Ovary (tissue), 9 donors: ENCODE data around the gene PBLD. TPM values are rescaled to one million over a fixed set of nuclear protein-coding genes. Genes with fewer than 3 reads are reported as not detected.
"Not testable (repeated sequence)": the region's sequence is repeated elsewhere in the genome, so short reads cannot be mapped to it uniquely, and the experiment has no call there.

Experiments
- DNase-seq, 5 donors: peaks; one replicate each; pipeline ENCODE4 v3.0.0-alpha.2; 2019 to 2020
- H3K27ac ChIP-seq, 2 donors: fragments of 200-600 bp; one replicate each; pipeline versions ENCODE4 v1.5.1 to v1.8.0; 2019 to 2022
- H3K27me3 ChIP-seq: fragments of 200-600 bp; one replicate; pipeline ENCODE4 v1.8.0; 2022
- H3K36me3 ChIP-seq: fragments of 200-600 bp; sonication (generic); one replicate; pipeline ENCODE4 v1.5.1; 2019
- H3K4me1 ChIP-seq: one replicate; pipeline ENCODE4 v1.8.1; 2013; ENCODE audit warnings: mild to moderate bottlenecking, moderate library complexity; ENCODE audit not compliant: insufficient read depth
- H3K4me3 ChIP-seq: fragments of 200-600 bp; sonication (generic); one replicate; pipeline ENCODE4 v1.5.1; 2017
- H3K9me3 ChIP-seq, 2 donors: fragments of 200-600 bp in 1 of 2; sonication (generic) in 1 of 2; one replicate each; pipeline versions ENCODE4 v1.5.1 to v1.8.1; 2013 to 2019; ENCODE audit warnings: mild to moderate bottlenecking in 1 of 2, moderate library complexity in 1 of 2
- CTCF ChIP-seq, 3 donors: fragments of 450-650 bp in 2 of 3; fragments of 200-600 bp in 1 of 3; IDR thresholded peaks; one replicate each; pipeline versions ENCODE4 v1.5.1 to v1.8.0; 2016 to 2022; ENCODE audit warnings: antibody characterized with exemption in 3 of 3, mild to moderate bottlenecking in 1 of 3
- EP300 ChIP-seq: sonication (generic); formaldehyde crosslinking; IDR thresholded peaks from one replicate; pipeline ENCODE4 v1.6.1; 2017; ENCODE audit warnings: antibody characterized with exemption
- POLR2A ChIP-seq: fragments of 450-650 bp; IDR thresholded peaks from one replicate; pipeline ENCODE4 v1.6.1; 2017; ENCODE audit warnings: antibody characterized with exemption, mild to moderate bottlenecking, moderate library complexity
- WGBS, 3 donors: extraction: QIAGEN DNeasy Blood & Tissue Kit in 1 of 3; methylation state at CpG; one replicate each; pipeline versions ENCODE4 v1.1.5 to v1.1.7; 2013 to 2017; 5-methylcytosine and 5-hydroxymethylcytosine counted together
- intact Hi-C, 4 donors: fragments of 100-400 bp; cut with DNase I; formaldehyde crosslinking; loops; one replicate each; pipeline versions ENCODE4 v1.11.0 to v1.15.1; 2022 to 2023
- polyA plus RNA-seq, 2 donors: library from polyadenylated mRNA; stranded (reverse); fragments of 200-250 nt in 1 of 2; fragments of 350-450 nt in 1 of 2; fragmentation: Illumina TruSeq in 1 of 2; extraction: RNeasy Lipid Tissue Mini Kit (QIAGEN cat#74804) in 1 of 2; gene quantifications; one replicate each; pipeline ENCODE4 v1.2.3, GENCODE V29; 2013 to 2014
- total RNA-seq, 7 donors: library from RNA; depleted of rRNA in 2 of 7; stranded (reverse); fragments of >200 nt in 2 of 7; fragmentation: NEBNext Ultra II Directional in 3 of 7; extraction: Animal tissue kit (Norgen Biotek cat#: 25700) in 3 of 7; gene quantifications; one replicate each; pipeline versions ENCODE4 v1.1.0 to v1.2.4, GENCODE V29; 2016 to 2023
- donor health status: DM: no; HTN: no; CAD: no; lungs with moderate emphysema.
- donor health status: DM: no; HTN: no; CAD: no.
- donor health status: Bipolar disorder and iron deficiency.
- donor health status: DM: yes; HTN: yes; CAD: no.
- donor health status: DM: no; HTN: no; CAD: no.
- donor health status: DM: yes; HTN: yes; CAD: no.

PBLD gene
- total and polyA plus RNA-seq, 9 donors = 2.5 to 7.8 (median 3.0) TPM

DNA sequence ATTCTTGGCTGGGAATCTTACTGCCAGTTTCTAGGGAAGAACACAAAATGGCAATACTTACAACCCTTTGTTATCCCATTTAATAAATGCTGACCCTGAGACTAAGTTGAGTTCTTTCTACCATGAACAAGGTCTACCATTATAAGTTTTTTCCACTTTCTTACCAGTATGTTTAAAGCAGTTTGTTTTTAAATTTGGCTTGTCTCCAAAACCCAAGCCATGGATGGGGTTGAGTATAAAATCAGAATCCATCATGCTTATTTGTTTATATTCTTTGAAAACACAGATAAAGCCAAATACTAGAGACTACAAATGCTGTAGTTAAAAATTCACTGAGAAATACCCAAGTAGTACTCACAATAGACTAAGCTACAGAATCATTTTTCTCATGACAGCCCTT is 42.0 kb downstream of the PBLD start:
- Histone ChIP-seq H3K27ac (no peak overlapping the region), H3K4me3 (no peak overlapping the region)
- intact Hi-C loops = no loop called here

DNA sequence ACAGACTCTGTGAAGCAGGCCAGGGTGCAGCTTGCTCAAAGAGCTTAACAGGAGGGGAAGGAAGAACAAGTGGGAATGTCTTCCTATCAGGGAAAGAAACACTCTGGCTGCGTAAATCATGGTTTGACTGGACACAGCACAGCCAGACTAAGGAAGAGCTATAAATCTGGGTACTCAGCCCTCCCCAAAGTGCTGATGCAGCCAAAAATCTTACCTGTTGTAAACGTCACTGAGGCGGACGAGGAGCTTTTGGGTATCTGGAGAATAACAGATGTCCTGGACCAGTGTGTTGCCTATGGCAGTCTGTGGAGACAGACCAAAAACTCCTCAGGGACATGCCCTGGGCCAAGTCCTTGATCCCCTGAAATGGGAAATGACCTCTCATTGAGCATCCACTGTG is 44.0 kb downstream of the PBLD start:
- Histone ChIP-seq H3K9me3 (no peaks in the 10 kb centered on the region), H3K4me1 (no peaks in the 10 kb centered on the region), H3K36me3 (no peaks in the 10 kb centered on the region), H3K27ac (no peak overlapping the region), H3K4me3 (no peak overlapping the region), H3K27me3 (no peaks in the 10 kb centered on the region)
- TF ChIP-seq POLR2A (no peak), EP300 (no peak), CTCF (IDR thresholded peaks at IDR 0.05) (no peak)
- DNase-seq = no peak
- intact Hi-C loops = no loop called here
- WGBS, 3 donors = 94 to 99% (median 94%) methylated on average over 4 of the region's 4 CpGs

More for the DNA sequence above, 42.0 kb downstream of the PBLD start:
- TF ChIP-seq POLR2A (no peak), EP300 (no peak), CTCF (IDR thresholded peaks at IDR 0.05) (no peak)
- H3K9me3 ChIP-seq = no peaks in the 10 kb centered on the region
- DNase-seq = no peak
- no peaks in the 10 kb centered on the region for H3K27me3 ChIP-seq
- no peaks in the 10 kb centered on the region for H3K36me3 ChIP-seq
- no peaks in the 10 kb centered on the region for H3K4me1 ChIP-seq

DNA sequence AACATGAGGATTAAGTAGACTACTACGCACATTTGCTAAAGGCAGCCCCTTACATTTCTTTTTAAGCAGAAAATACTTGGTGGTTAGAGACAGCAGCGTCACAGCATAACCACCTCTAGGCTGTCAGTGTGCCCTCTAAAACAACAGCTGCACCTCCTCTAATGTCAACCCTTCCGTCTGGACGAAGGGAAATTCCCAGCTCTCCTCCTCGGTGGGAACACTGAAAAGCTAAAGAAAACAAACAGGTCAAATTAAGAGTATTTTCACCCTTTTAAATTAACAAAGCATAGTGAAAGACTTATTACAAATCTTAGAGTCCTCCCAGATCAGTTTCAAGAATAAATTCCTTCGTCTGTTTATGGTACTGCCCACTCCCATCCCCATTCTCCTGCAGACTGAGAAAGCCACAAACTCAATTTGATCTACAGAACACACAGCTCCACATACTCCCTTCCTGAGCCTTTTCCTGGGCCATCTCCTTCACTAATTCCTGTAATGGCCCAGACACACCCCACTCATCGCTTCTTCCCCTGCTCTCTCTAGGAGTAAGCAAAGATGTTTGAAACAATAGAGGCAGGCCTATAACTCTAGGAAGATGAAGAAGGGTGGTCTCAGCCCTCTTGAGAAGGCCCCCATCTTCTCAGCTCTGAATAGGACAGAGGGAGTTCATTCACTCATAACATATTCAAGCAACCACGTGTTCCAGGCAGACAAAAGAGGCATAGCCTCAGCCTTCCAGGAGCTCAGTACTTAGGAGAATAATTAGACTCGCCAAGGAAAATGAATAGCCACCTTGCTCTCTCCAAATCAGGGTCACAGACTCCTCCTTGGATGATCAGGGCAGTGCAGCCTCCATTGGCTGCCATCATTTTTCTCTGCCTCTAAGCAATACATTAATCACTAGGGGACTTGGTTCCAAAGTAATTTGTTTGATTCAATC is 48.4 kb downstream of the PBLD start:
- no peaks in the 10 kb centered on the region for H3K9me3 ChIP-seq
- WGBS, 3 donors = 60 to 66% (median 64%) methylated on average over 9 of the region's 9 CpGs
- TF ChIP-seq POLR2A (no peak), EP300 (no peak), CTCF (IDR thresholded peaks at IDR 0.05) (no peak)

GRCh38 chr10:68280758-68281157 is 52.0 kb downstream of the PBLD start:
- no peaks in the 10 kb centered on the region for H3K9me3 ChIP-seq
- intact Hi-C loops = no loop called here
- no peaks in the 10 kb centered on the region for H3K4me1 ChIP-seq
- WGBS, 3 donors = 95 to 98% (median 95%) methylated on average over 4 of the region's 4 CpGs
- DNase-seq = no peak
- no peak for TF ChIP-seq POLR2A
- TF ChIP-seq EP300 = no peak
- TF ChIP-seq CTCF (IDR thresholded peaks at IDR 0.05) = no peak
- no peak overlapping the region for H3K4me3 ChIP-seq
- H3K27ac ChIP-seq = no peak overlapping the region
- no peaks in the 10 kb centered on the region for H3K27me3 ChIP-seq
- no peaks in the 10 kb centered on the region for H3K36me3 ChIP-seq

More for the DNA sequence above, 48.4 kb downstream of the PBLD start:
- no peaks in the 10 kb centered on the region for H3K36me3 ChIP-seq
- no peak overlapping the region for H3K27ac ChIP-seq
- intact Hi-C loops = no loop called here
- no peaks in the 10 kb centered on the region for H3K4me1 ChIP-seq
- H3K4me3 ChIP-seq = no peak overlapping the region
- DNase-seq = no peak
- no peaks in the 10 kb centered on the region for H3K27me3 ChIP-seq

- 96 to 98% (median 97%) methylated on average over 68 to 70 of the region's 70 CpGs for WGBS, 3 donors
- H3K9me3 ChIP-seq, H3K36me3 ChIP-seq, H3K4me3 ChIP-seq, H3K27me3 ChIP-seq, intact Hi-C loops, DNase-seq, H3K27ac ChIP-seq, H3K4me1 ChIP-seq: not testable (repeated sequence)
Measured at GRCh38 chr10:68278906-68279753, 53.6 kb downstream of the PBLD start.

DNA sequence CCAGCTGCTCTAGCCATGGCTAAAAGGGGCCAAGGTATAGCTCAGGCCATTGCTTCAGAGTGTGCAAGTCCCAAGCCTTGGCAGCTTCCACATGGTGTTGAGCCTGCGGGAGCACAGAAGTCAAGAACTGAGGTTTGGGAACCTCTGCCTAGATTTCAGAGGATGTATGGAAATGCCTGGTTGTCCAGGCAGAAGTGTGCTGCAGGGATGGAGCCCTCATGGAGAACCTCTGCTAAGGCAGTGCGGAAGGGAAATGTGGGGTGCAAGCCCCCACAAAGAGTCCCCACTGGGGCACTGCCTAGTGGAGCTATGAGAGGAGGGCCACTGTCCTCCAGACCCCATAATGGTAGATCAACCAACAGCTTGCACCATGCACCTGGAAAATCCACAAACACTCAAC is 54.9 kb downstream of the PBLD start:
- H3K9me3 ChIP-seq, intact Hi-C loops, H3K27me3 ChIP-seq, DNase-seq, H3K4me3 ChIP-seq, H3K36me3 ChIP-seq, H3K27ac ChIP-seq, H3K4me1 ChIP-seq: not testable (repeated sequence)
- 97 to 100% (median 99%) methylated on average over 2 of the region's 2 CpGs for WGBS, 3 donors
